Thyroid gland (tissue), 4 donors: ENCODE measurements around the gene THBD. TPM values are rescaled to one million over a fixed set of nuclear protein-coding genes. Genes with fewer than 3 reads are reported as not detected.
A peak's percentile ranks its signal among the peaks of the same experiment; 100 is the strongest.

ENCODE experiments used
- DNase-seq, 2 donors: peaks; one replicate each; pipeline ENCODE4 v3.0.0-alpha.2; 2019
- H3K27ac ChIP-seq, 3 donors: fragments of 200-600 bp; sonication (generic); 1 replicate in 2 of 3; 2 replicates in 1 of 3; pipeline ENCODE4 v1.5.1; 2016 to 2019; ENCODE audit warnings: mild to moderate bottlenecking in 1 of 3, moderate library complexity in 1 of 3
- H3K27me3 ChIP-seq: fragments of 200-600 bp; sonication (generic); one replicate; pipeline ENCODE4 v1.5.1; 2019
- H3K36me3 ChIP-seq, 2 donors: fragments of 200-600 bp; sonication (generic); one replicate each; pipeline ENCODE4 v1.5.1; 2016 to 2019
- H3K4me1 ChIP-seq, 2 donors: fragments of 200-600 bp; sonication (generic); one replicate each; pipeline ENCODE4 v1.5.1; 2017 to 2019
- H3K4me3 ChIP-seq, 3 donors: fragments of 200-600 bp; sonication (generic); replicated peaks in 1 of 3; 1 replicate in 2 of 3; 2 replicates in 1 of 3; pipeline ENCODE4 v1.5.1; 2016; ENCODE audit warnings: mild to moderate bottlenecking in 1 of 3
- H3K9me3 ChIP-seq: fragments of 200-600 bp; sonication (generic); one replicate; pipeline ENCODE4 v1.5.1; 2017
- POLR2A ChIP-seq, 2 donors: fragments of 450-650 bp; IDR thresholded peaks; one replicate each; pipeline ENCODE4 v1.6.1; 2017; ENCODE audit warnings: antibody characterized with exemption in 2 of 2, mild to moderate bottlenecking in 2 of 2, moderate library complexity in 1 of 2
- WGBS, 2 donors: methylation state at CpG; one replicate each; pipeline ENCODE4 v1.1.5; 2017; 5-methylcytosine and 5-hydroxymethylcytosine counted together
- intact Hi-C: fragments of 100-400 bp; cut with DNase I; formaldehyde crosslinking; loops from one replicate; pipeline ENCODE4 v1.15.1; 2023
- total RNA-seq, 4 donors: library from RNA; depleted of rRNA; stranded (reverse); fragments of >200 nt; gene quantifications; one replicate each; pipeline ENCODE4 v1.2.3, GENCODE V29; 2016
- TF ChIP-seq, protein P1 (sequence below), 6 experiments: fragments of 200-600 bp in 3 of 6; fragments of 450-650 bp in 3 of 6; sonication (generic) in 3 of 6; IDR thresholded peaks; one replicate each; pipeline ENCODE4 v1.5.1; 2016 to 2019; ENCODE audit warnings: antibody characterized with exemption in 6 of 6, mild to moderate bottlenecking in 2 of 6, inconsistent platforms in 1 of 6, moderate library complexity in 1 of 6

Gene THBD
- total RNA-seq, 4 donors from 2014 or later = 30.4 to 78.5 (median 72.2) TPM

GRCh38 chr20:23059001-23059400 lies 9.5 kb upstream of the THBD start:
- DNase-seq = no peak
- no peaks in the 10 kb centered on the region for H3K27me3 ChIP-seq
- no peaks in the 10 kb centered on the region for H3K36me3 ChIP-seq
- TF ChIP-seq, protein P1, sequence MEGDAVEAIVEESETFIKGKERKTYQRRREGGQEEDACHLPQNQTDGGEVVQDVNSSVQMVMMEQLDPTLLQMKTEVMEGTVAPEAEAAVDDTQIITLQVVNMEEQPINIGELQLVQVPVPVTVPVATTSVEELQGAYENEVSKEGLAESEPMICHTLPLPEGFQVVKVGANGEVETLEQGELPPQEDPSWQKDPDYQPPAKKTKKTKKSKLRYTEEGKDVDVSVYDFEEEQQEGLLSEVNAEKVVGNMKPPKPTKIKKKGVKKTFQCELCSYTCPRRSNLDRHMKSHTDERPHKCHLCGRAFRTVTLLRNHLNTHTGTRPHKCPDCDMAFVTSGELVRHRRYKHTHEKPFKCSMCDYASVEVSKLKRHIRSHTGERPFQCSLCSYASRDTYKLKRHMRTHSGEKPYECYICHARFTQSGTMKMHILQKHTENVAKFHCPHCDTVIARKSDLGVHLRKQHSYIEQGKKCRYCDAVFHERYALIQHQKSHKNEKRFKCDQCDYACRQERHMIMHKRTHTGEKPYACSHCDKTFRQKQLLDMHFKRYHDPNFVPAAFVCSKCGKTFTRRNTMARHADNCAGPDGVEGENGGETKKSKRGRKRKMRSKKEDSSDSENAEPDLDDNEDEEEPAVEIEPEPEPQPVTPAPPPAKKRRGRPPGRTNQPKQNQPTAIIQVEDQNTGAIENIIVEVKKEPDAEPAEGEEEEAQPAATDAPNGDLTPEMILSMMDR (IDR thresholded peaks at IDR 0.05) = no peak
- no peak for TF ChIP-seq POLR2A (IDR thresholded peaks at IDR 0.05)
- no peak overlapping the region for H3K27ac ChIP-seq
- intact Hi-C loops = no loop called here
- H3K4me1 ChIP-seq = peaks cover 0 to 25% of the 10 kb centered on the region in 2 donors
- WGBS, 2 donors = 80 to 90% methylated on average over 3 of the region's 3 CpGs
- no peak overlapping the region for H3K4me3 ChIP-seq
- H3K9me3 ChIP-seq = no peaks in the 10 kb centered on the region

DNA sequence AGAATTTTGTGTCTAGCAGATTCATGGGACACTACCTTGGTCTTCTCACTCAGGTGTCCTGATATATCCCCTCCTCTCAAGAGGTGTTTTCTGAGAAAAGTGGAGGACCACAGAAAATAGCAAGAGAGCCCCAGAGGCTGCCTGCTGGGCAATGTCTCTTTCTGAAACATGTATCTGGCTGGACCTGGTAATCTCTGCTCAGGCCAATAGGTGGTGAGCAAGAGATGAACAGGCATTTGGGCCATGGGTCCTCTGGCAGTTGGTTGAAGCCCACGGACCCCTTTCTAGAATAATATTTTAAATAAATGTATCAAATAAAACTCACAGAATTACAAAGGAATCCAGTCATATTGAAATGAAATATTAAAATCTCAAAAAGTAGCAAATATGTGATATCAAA lies 8.8 kb upstream of the THBD start:
- intact Hi-C loops = no loop called here
- Histone ChIP-seq H3K9me3 (no peaks in the 10 kb centered on the region), H3K4me1 (peaks cover 0 to 25% of the 10 kb centered on the region in 2 donors), H3K27me3 (no peaks in the 10 kb centered on the region), H3K27ac (no peak overlapping the region), H3K4me3 (no peak overlapping the region), H3K36me3 (no peaks in the 10 kb centered on the region)
- TF ChIP-seq POLR2A (IDR thresholded peaks at IDR 0.05) = no peak
- TF ChIP-seq, protein P1 (IDR thresholded peaks at IDR 0.05) = no peak
- 50 to 63% methylated on average over 1 of the region's 1 CpG for WGBS, 2 donors
- no peak for DNase-seq

GRCh38 chr20:23052904-23053303 lies 3.4 kb upstream of the THBD start:
- Histone ChIP-seq H3K4me1 (peaks cover 5 to 23% of the 10 kb centered on the region in 2 donors), H3K27ac (no peak overlapping the region), H3K4me3 (no peak overlapping the region), H3K9me3 (no peaks in the 10 kb centered on the region), H3K36me3 (no peaks in the 10 kb centered on the region), H3K27me3 (no peaks in the 10 kb centered on the region)
- no peak for DNase-seq
- 85 to 88% methylated on average over 5 of the region's 5 CpGs for WGBS, 2 donors
- intact Hi-C loops = no loop called here
- no peak for TF ChIP-seq POLR2A (IDR thresholded peaks at IDR 0.05)
- TF ChIP-seq, protein P1 (IDR thresholded peaks at IDR 0.05) = no peak

DNA sequence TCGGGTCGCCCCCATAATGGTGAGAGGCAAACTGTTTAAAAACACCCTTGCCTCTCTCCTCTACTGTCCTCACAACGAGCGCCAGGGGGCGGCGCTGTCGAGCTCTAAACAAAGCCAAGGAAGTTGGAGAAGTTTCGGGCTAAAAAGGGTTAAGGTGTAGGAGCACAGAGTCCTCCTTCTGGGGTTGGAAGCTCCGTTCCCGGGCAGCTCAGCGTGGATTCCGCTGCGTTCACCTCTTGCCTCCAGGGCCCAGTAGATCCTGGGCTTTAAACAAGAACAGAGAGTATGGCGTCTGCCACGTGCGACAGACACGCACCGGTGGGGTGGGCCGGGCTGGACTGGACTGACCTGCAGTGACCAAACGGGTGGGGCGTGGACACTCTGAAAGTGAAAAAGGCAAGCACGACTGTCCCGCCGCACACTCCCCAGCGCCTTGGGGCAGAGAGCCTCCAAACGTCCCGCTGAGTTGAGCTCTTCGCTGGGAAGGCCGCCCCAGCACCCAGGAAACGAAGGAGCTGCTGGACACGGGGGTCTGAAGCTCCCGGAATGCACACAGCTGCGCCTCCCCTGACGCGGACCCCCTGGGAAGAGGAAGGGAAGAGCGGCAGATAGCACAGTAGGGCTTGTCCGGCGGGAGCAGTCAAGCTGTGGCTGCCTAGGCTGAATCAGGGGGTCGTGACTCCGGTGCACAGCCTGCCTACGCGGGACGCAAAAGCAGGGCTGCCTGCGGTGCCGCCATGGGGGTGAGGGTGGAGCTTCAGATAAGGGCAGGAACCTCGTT lies 1.6 kb upstream of the THBD start:
- no peaks in the 10 kb centered on the region for H3K9me3 ChIP-seq
- peaks cover 23 to 42% of the 10 kb centered on the region in 2 donors for H3K4me1 ChIP-seq
- DNase-seq = peak; percentile 55 to 66
- TF ChIP-seq, protein P1 (IDR thresholded peaks at IDR 0.05) = peak in 5 of 6 experiments; percentile 19 to 57 (median 46)
- TF ChIP-seq POLR2A (IDR thresholded peaks at IDR 0.05) = no peak
- no peaks in the 10 kb centered on the region for H3K36me3 ChIP-seq
- 11 to 15% methylated on average over 31 to 45 of the region's 46 CpGs for WGBS, 2 donors
- H3K27me3 ChIP-seq = no peaks in the 10 kb centered on the region
- intact Hi-C loops = no loop called here
- peak overlapping the region; percentile 23 to 88 (median 85) for H3K27ac ChIP-seq
- peak overlapping the region in 2 of 3 donors; percentile 12 to 53 for H3K4me3 ChIP-seq
